Measurements from ENCODE around the gene RALBP1. TPM values are rescaled to one million over a fixed set of nuclear protein-coding genes. Genes with fewer than 3 reads are reported as not detected.
"Not testable (repeated sequence)": the region's sequence is repeated elsewhere in the genome, so short reads cannot be mapped to it uniquely, and the experiment has no call there.

The RALBP1 gene
- polyA plus RNA-seq (ENCODE audit: insufficient read length in 4 of 4) = 10 to 100 TPM; 73.7 to 86.4 (median 84.0) TPM

- peak; percentile 97 to 100 (median 98) for DNase-seq (ENCODE audit: low read depth in 4 of 4, low spot score in 2 of 4)
Measured at GRCh38 chr18:9474983-9475642, at the start of gene RALBP1. Gene RALBP1, plus strand, starts transcription at chr18:9475513. Its CDS starts 37,533 bp downstream, at chr18:9513046.

GRCh38 chr18:9426753-9427152 lies 48.6 kb upstream of the RALBP1 start:
- no peak for DNase-seq (ENCODE audit: low read depth in 4 of 4, low spot score in 2 of 4)

GRCh38 chr18:9428301-9428706 lies 47.0 kb upstream of the RALBP1 start:
- no peak for DNase-seq (ENCODE audit: low read depth in 4 of 4, low spot score in 2 of 4)

- no peak for DNase-seq (ENCODE audit: low read depth in 4 of 4, low spot score in 2 of 4)
Measured at GRCh38 chr18:9428862-9429661, 46.3 kb upstream of the RALBP1 start.

GRCh38 chr18:9429662-9429993 lies 45.7 kb upstream of the RALBP1 start:
- no peak for DNase-seq (ENCODE audit: low read depth in 4 of 4, low spot score in 2 of 4)

GRCh38 chr18:9430315-9430714 lies 45.0 kb upstream of the RALBP1 start:
- DNase-seq (ENCODE audit: low read depth in 4 of 4, low spot score in 2 of 4) = not testable (repeated sequence)

GRCh38 chr18:9431296-9431695 lies 44.0 kb upstream of the RALBP1 start:
- no peak for DNase-seq (ENCODE audit: low read depth in 4 of 4, low spot score in 2 of 4)

- DNase-seq (ENCODE audit: low read depth in 4 of 4, low spot score in 2 of 4) = not testable (repeated sequence)
Measured at GRCh38 chr18:9433122-9433521, 42.2 kb upstream of the RALBP1 start.

GRCh38 chr18:9433671-9434121 lies 41.6 kb upstream of the RALBP1 start:
- DNase-seq (ENCODE audit: low read depth in 4 of 4, low spot score in 2 of 4) = no peak

- DNase-seq (ENCODE audit: low read depth in 4 of 4, low spot score in 2 of 4) = no peak
Measured at GRCh38 chr18:9434122-9434701, 41.1 kb upstream of the RALBP1 start.

- no peak for DNase-seq (ENCODE audit: low read depth in 4 of 4, low spot score in 2 of 4)
Measured at GRCh38 chr18:9435041-9435440, 40.3 kb upstream of the RALBP1 start.

- DNase-seq (ENCODE audit: low read depth in 4 of 4, low spot score in 2 of 4) = no peak
Measured at GRCh38 chr18:9436206-9436929, 38.9 kb upstream of the RALBP1 start.

- no peak for DNase-seq (ENCODE audit: low read depth in 4 of 4, low spot score in 2 of 4)
Measured at GRCh38 chr18:9437021-9437437, 38.3 kb upstream of the RALBP1 start.

GRCh38 chr18:9437672-9438071 lies 37.6 kb upstream of the RALBP1 start:
- no peak for DNase-seq (ENCODE audit: low read depth in 4 of 4, low spot score in 2 of 4)

- no peak for DNase-seq (ENCODE audit: low read depth in 4 of 4, low spot score in 2 of 4)
Measured at GRCh38 chr18:9441061-9441460, 34.3 kb upstream of the RALBP1 start.

- DNase-seq (ENCODE audit: low read depth in 4 of 4, low spot score in 2 of 4) = no peak
Measured at GRCh38 chr18:9444549-9444948, 30.8 kb upstream of the RALBP1 start.

- no peak for DNase-seq (ENCODE audit: low read depth in 4 of 4, low spot score in 2 of 4)
Measured at GRCh38 chr18:9446839-9447238, 28.5 kb upstream of the RALBP1 start.

GRCh38 chr18:9447334-9447733 lies 28.0 kb upstream of the RALBP1 start:
- DNase-seq (ENCODE audit: low read depth in 4 of 4, low spot score in 2 of 4) = no peak

- no peak for DNase-seq (ENCODE audit: low read depth in 4 of 4, low spot score in 2 of 4)
Measured at GRCh38 chr18:9449600-9450414, 25.5 kb upstream of the RALBP1 start.

- not testable (repeated sequence) for DNase-seq (ENCODE audit: low read depth in 4 of 4, low spot score in 2 of 4)
Measured at GRCh38 chr18:9450920-9451319, 24.4 kb upstream of the RALBP1 start.

Data from left renal cortex interstitium (tissue), 4 donors.